ENCODE measurements around the gene ANTXR1.

ANTXR1 gene

GRCh38 chr2:69209482-69209881, 196.5 kb downstream of the ANTXR1 start:
- no peak overlapping the region for H3K4me3 Mint-ChIP-seq
- ATAC-seq, result no peak
- H3K36me3 Mint-ChIP-seq, result no peaks in the 10 kb centered on the region
- peaks cover 3% of the 10 kb centered on the region for H3K9me3 Mint-ChIP-seq
- no peaks in the 10 kb centered on the region for H3K4me1 Mint-ChIP-seq
- H3K27ac Mint-ChIP-seq, result no peak overlapping the region
- peaks cover 18% of the 10 kb centered on the region for H3K27me3 Mint-ChIP-seq

GRCh38 chr2:69210385-69210784, 197.4 kb downstream of the ANTXR1 start:
- Mint-ChIP-seq H3K36me3 (no peaks in the 10 kb centered on the region), H3K9me3 (peaks cover 3% of the 10 kb centered on the region), H3K4me1 (no peaks in the 10 kb centered on the region), H3K27me3 (peaks cover 19% of the 10 kb centered on the region), H3K27ac (no peak overlapping the region), H3K4me3 (no peak overlapping the region)
- ATAC-seq, result no peak

GRCh38 chr2:69211048-69211447, 198.1 kb downstream of the ANTXR1 start:
- ATAC-seq, result no peak
- Mint-ChIP-seq H3K36me3 (no peaks in the 10 kb centered on the region), H3K4me3 (no peak overlapping the region), H3K4me1 (no peaks in the 10 kb centered on the region), H3K27ac (no peak overlapping the region), H3K9me3 (peaks cover 3% of the 10 kb centered on the region), H3K27me3 (peaks cover 19% of the 10 kb centered on the region)

GRCh38 chr2:69211686-69212085, 198.7 kb downstream of the ANTXR1 start:
- H3K4me3 Mint-ChIP-seq, result no peak overlapping the region
- no peaks in the 10 kb centered on the region for H3K36me3 Mint-ChIP-seq
- peaks cover 3% of the 10 kb centered on the region for H3K9me3 Mint-ChIP-seq
- no peaks in the 10 kb centered on the region for H3K4me1 Mint-ChIP-seq
- no peak overlapping the region for H3K27ac Mint-ChIP-seq
- peaks cover 19% of the 10 kb centered on the region for H3K27me3 Mint-ChIP-seq
- no peak for ATAC-seq

- Mint-ChIP-seq H3K9me3 (peaks cover 3% of the 10 kb centered on the region), H3K4me3 (no peak overlapping the region), H3K27me3 (peaks cover 15% of the 10 kb centered on the region), H3K27ac (no peak overlapping the region), H3K4me1 (no peaks in the 10 kb centered on the region), H3K36me3 (no peaks in the 10 kb centered on the region)
- no peak for ATAC-seq
Observed at GRCh38 chr2:69212238-69213028, 199.5 kb downstream of the ANTXR1 start.

GRCh38 chr2:69213201-69213600, 200.2 kb downstream of the ANTXR1 start:
- no peaks in the 10 kb centered on the region for H3K36me3 Mint-ChIP-seq
- no peak overlapping the region for H3K4me3 Mint-ChIP-seq
- no peak overlapping the region for H3K27ac Mint-ChIP-seq
- peaks cover 10% of the 10 kb centered on the region for H3K27me3 Mint-ChIP-seq
- no peaks in the 10 kb centered on the region for H3K9me3 Mint-ChIP-seq
- no peak for ATAC-seq
- H3K4me1 Mint-ChIP-seq, result no peaks in the 10 kb centered on the region

GRCh38 chr2:69213782-69214181, 200.8 kb downstream of the ANTXR1 start:
- Mint-ChIP-seq H3K4me3 (no peak overlapping the region), H3K9me3 (no peaks in the 10 kb centered on the region), H3K4me1 (no peaks in the 10 kb centered on the region), H3K27me3 (peaks cover 10% of the 10 kb centered on the region), H3K27ac (no peak overlapping the region), H3K36me3 (no peaks in the 10 kb centered on the region)
- ATAC-seq, result no peak

GRCh38 chr2:69214898-69215297, 201.9 kb downstream of the ANTXR1 start:
- Mint-ChIP-seq H3K9me3 (no peaks in the 10 kb centered on the region), H3K27ac (no peak overlapping the region), H3K4me3 (no peak overlapping the region), H3K27me3 (peaks cover 10% of the 10 kb centered on the region), H3K36me3 (no peaks in the 10 kb centered on the region), H3K4me1 (no peaks in the 10 kb centered on the region)
- no peak for ATAC-seq

GRCh38 chr2:69216535-69217332, 203.8 kb downstream of the ANTXR1 start:
- H3K36me3 Mint-ChIP-seq, result no peaks in the 10 kb centered on the region
- H3K27ac Mint-ChIP-seq, result no peak overlapping the region
- H3K4me1 Mint-ChIP-seq, result no peaks in the 10 kb centered on the region
- no peak overlapping the region for H3K4me3 Mint-ChIP-seq
- no peaks in the 10 kb centered on the region for H3K9me3 Mint-ChIP-seq
- peaks cover 10% of the 10 kb centered on the region for H3K27me3 Mint-ChIP-seq
- no peak for ATAC-seq

GRCh38 chr2:69217333-69218080, 204.5 kb downstream of the ANTXR1 start:
- H3K9me3 Mint-ChIP-seq, result no peaks in the 10 kb centered on the region
- peaks cover 10% of the 10 kb centered on the region for H3K27me3 Mint-ChIP-seq
- H3K4me1 Mint-ChIP-seq, result no peaks in the 10 kb centered on the region
- no peak overlapping the region for H3K27ac Mint-ChIP-seq
- no peak overlapping the region for H3K4me3 Mint-ChIP-seq
- no peak for ATAC-seq
- no peaks in the 10 kb centered on the region for H3K36me3 Mint-ChIP-seq

- Mint-ChIP-seq H3K27ac (no peak overlapping the region), H3K27me3 (peaks cover 14% of the 10 kb centered on the region), H3K36me3 (no peaks in the 10 kb centered on the region), H3K4me3 (no peak overlapping the region), H3K4me1 (no peaks in the 10 kb centered on the region), H3K9me3 (no peaks in the 10 kb centered on the region)
- no peak for ATAC-seq
Observed at GRCh38 chr2:69221512-69221911, 208.5 kb downstream of the ANTXR1 start.

- Mint-ChIP-seq H3K27ac (no peak overlapping the region), H3K4me3 (no peak overlapping the region), H3K36me3 (no peaks in the 10 kb centered on the region), H3K9me3 (no peaks in the 10 kb centered on the region), H3K4me1 (no peaks in the 10 kb centered on the region), H3K27me3 (peaks cover 14% of the 10 kb centered on the region)
- no peak for ATAC-seq
Observed at GRCh38 chr2:69221960-69222751, 209.2 kb downstream of the ANTXR1 start.

- no peaks in the 10 kb centered on the region for H3K36me3 Mint-ChIP-seq
- no peak overlapping the region for H3K27ac Mint-ChIP-seq
- H3K27me3 Mint-ChIP-seq, result peaks cover 14% of the 10 kb centered on the region
- H3K4me3 Mint-ChIP-seq, result no peak overlapping the region
- H3K9me3 Mint-ChIP-seq, result no peaks in the 10 kb centered on the region
- H3K4me1 Mint-ChIP-seq, result no peaks in the 10 kb centered on the region
- no peak for ATAC-seq
Observed at GRCh38 chr2:69222953-69223658, 210.1 kb downstream of the ANTXR1 start.

- no peaks in the 10 kb centered on the region for H3K4me1 Mint-ChIP-seq
- no peaks in the 10 kb centered on the region for H3K9me3 Mint-ChIP-seq
- H3K4me3 Mint-ChIP-seq, result no peak overlapping the region
- H3K36me3 Mint-ChIP-seq, result no peaks in the 10 kb centered on the region
- H3K27me3 Mint-ChIP-seq, result peaks cover 14% of the 10 kb centered on the region
- no peak overlapping the region for H3K27ac Mint-ChIP-seq
- no peak for ATAC-seq
Observed at GRCh38 chr2:69223759-69224511, 211.0 kb downstream of the ANTXR1 start.

All from stimulated activated memory B cell treated with anti-CD40 and anti-IgM and Interleukin-4, amounts not matched to agents 10 μg/mL and 1 μg/mL and 100 μg/mL, for 72 hours (primary cell).